Smooth muscle cell (in vitro differentiated cells): ENCODE results near the gene SZT2. TPM values are rescaled to one million over a fixed set of nuclear protein-coding genes. Genes with fewer than 3 reads are reported as not detected.
A peak's percentile ranks its signal among the peaks of the same experiment; 100 is the strongest.
"Not testable (repeated sequence)": the region's sequence is repeated elsewhere in the genome, so short reads cannot be mapped to it uniquely, and the experiment has no call there.

Experiments
- DNase-seq: peaks from one replicate; lab custom pipeline; 2025; ENCODE audit not compliant: unreplicated experiment; lab: John Stamatoyannopoulos, UW
- H2AFZ ChIP-seq: fragments of 200-600 bp; sonication (generic); 2 replicates; pipeline ENCODE4 v1.6.0; 2016; ENCODE audit warnings: antibody characterized with exemption, low read depth, mild to moderate bottlenecking
- H3F3A ChIP-seq: fragments of 200-600 bp; sonication (generic); 2 replicates; pipeline ENCODE4 v1.6.0; 2017; ENCODE audit warnings: antibody characterized with exemption, low read depth
- H3K27ac ChIP-seq: fragments of 200-600 bp; sonication (generic); 2 replicates; pipeline ENCODE4 v1.5.1; 2016; ENCODE audit warnings: low read depth, mild to moderate bottlenecking
- H3K27me3 ChIP-seq: fragments of 200-600 bp; sonication (generic); 2 replicates; pipeline ENCODE4 v1.6.1; 2016; ENCODE audit warnings: low read depth, mild to moderate bottlenecking
- H3K36me3 ChIP-seq: fragments of 200-600 bp; sonication (generic); 2 replicates; pipeline ENCODE4 v1.5.1; 2016; ENCODE audit warnings: low read depth
- H3K4me1 ChIP-seq: fragments of 200-600 bp; sonication (generic); 2 replicates; pipeline ENCODE4 v1.5.1; 2016; ENCODE audit warnings: low read depth
- H3K4me2 ChIP-seq: fragments of 200-600 bp; sonication (generic); 2 replicates; pipeline ENCODE4 v1.6.0; 2016; ENCODE audit warnings: mild to moderate bottlenecking
- H3K4me3 ChIP-seq: fragments of 200-600 bp; sonication (generic); 2 replicates; pipeline ENCODE4 v1.5.1; 2016; ENCODE audit warnings: mild to moderate bottlenecking
- H3K79me2 ChIP-seq: fragments of 200-600 bp; sonication (generic); 2 replicates; pipeline ENCODE4 v1.6.0; 2016; ENCODE audit warnings: low read depth, mild to moderate bottlenecking
- H3K9ac ChIP-seq: fragments of 200-600 bp; sonication (generic); 2 replicates; pipeline ENCODE4 v1.6.0; 2016; ENCODE audit warnings: low read depth
- H3K9me3 ChIP-seq: fragments of 200-600 bp; sonication (generic); replicated peaks from 2 replicates; pipeline ENCODE4 v1.5.1; 2016; ENCODE audit warnings: low read depth
- H4K20me1 ChIP-seq: fragments of 200-600 bp; sonication (generic); 2 replicates; pipeline ENCODE4 v1.6.0; 2016; ENCODE audit warnings: low read depth
- WGBS: methylation state at CpG from one replicate; pipeline ENCODE4 v1.1.7; 2016; ENCODE audit warnings: low lambda C conversion rate; 5-methylcytosine and 5-hydroxymethylcytosine counted together
- polyA plus RNA-seq: library from polyadenylated mRNA; unstranded; fragments of >200 nt; fragmentation: Nextera tagmentation; extraction: Ambion mirVana; gene quantifications from 2 replicates; pipeline ENCODE4 v1.2.1, GENCODE V29; 2016
- total RNA-seq: library from RNA; depleted of rRNA; stranded (reverse); fragments of >200 nt; gene quantifications from 2 replicates; pipeline ENCODE4 v1.2.3, GENCODE V29; 2014
- TF ChIP-seq, protein P1 (sequence below): fragments of 200-600 bp; sonication (generic); IDR thresholded peaks from 2 replicates; pipeline ENCODE4 v1.5.1; 2017; ENCODE audit warnings: borderline replicate concordance, mild to moderate bottlenecking, antibody characterized with exemption; ENCODE audit not compliant: insufficient read depth, poor library complexity, severe bottlenecking

Gene SZT2
- total and polyA plus RNA-seq, 2 experiments from 2014 or later: 9.0 to 20.8 TPM

DNA sequence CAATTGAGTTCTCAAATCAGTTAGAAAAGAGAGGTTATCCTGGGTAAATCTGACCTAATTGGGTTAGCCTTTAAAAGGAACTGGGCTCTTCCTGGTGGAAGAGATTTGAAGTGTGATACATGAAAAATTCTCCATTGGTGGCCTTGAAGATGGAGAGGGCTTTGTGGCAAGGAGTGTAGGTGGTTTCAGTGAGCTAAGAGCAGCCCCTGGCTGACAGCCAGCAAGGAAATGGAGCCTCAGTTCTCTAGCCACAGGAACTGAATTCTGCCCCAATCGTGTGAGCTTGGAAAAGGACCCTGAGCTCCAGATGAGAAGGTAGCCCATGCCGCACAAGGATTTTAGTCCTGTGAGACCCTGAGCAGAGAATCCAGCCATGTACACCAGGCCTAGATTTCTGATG lies 76.7 kb downstream of the SZT2 start:
- no peaks in the 10 kb centered on the region for H3K27me3 ChIP-seq

DNA sequence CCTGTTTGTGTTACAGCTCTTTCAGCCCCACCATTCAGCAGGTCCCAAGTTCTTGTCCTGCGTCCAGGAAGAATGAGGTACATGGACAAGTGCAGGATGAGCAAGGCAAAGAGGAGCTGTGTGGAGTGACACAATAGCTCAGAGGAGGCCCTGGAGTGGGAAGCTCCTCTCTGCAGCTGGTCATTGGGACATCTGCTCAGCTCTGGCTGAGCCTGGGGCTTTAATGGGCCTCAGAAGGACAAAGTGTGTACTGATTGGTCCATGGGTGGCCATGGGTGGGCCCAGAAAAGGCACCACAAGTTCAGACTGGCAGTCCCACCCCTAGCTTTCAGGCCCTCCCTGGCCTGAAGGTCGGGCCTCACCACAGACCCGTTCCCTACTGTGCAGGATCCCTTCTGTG lies 78.7 kb downstream of the SZT2 start:
- Histone ChIP-seq H2AFZ (no peak overlapping the region), H3K9ac (no peak overlapping the region), H3F3A (peaks cover 5% of the 10 kb centered on the region), H3K4me3 (no peak overlapping the region), H3K79me2 (no peaks in the 10 kb centered on the region), H3K27me3 (no peaks in the 10 kb centered on the region), H3K4me1 (peaks cover 10% of the 10 kb centered on the region), H4K20me1 (no peaks in the 10 kb centered on the region), H3K27ac (no peak overlapping the region), H3K4me2 (no peak overlapping the region), H3K36me3 (no peaks in the 10 kb centered on the region), H3K9me3 (no peaks in the 10 kb centered on the region)
- no peak for DNase-seq
- TF ChIP-seq, protein P1, sequence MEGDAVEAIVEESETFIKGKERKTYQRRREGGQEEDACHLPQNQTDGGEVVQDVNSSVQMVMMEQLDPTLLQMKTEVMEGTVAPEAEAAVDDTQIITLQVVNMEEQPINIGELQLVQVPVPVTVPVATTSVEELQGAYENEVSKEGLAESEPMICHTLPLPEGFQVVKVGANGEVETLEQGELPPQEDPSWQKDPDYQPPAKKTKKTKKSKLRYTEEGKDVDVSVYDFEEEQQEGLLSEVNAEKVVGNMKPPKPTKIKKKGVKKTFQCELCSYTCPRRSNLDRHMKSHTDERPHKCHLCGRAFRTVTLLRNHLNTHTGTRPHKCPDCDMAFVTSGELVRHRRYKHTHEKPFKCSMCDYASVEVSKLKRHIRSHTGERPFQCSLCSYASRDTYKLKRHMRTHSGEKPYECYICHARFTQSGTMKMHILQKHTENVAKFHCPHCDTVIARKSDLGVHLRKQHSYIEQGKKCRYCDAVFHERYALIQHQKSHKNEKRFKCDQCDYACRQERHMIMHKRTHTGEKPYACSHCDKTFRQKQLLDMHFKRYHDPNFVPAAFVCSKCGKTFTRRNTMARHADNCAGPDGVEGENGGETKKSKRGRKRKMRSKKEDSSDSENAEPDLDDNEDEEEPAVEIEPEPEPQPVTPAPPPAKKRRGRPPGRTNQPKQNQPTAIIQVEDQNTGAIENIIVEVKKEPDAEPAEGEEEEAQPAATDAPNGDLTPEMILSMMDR: no peak
- WGBS: 87% methylated on average over 3 of the region's 3 CpGs

More for the DNA sequence above, 76.7 kb downstream of the SZT2 start:
- 76% methylated on average over 2 of the region's 2 CpGs for WGBS
- H3K9ac ChIP-seq: no peak overlapping the region
- H3K36me3 ChIP-seq: no peaks in the 10 kb centered on the region
- H3K4me2 ChIP-seq: no peak overlapping the region
- no peak overlapping the region for H3K4me3 ChIP-seq
- no peaks in the 10 kb centered on the region for H3F3A ChIP-seq
- H3K27ac ChIP-seq: no peak overlapping the region
- TF ChIP-seq, protein P1: no peak
- H3K4me1 ChIP-seq: no peaks in the 10 kb centered on the region
- no peaks in the 10 kb centered on the region for H3K9me3 ChIP-seq
- no peak for DNase-seq
- H2AFZ ChIP-seq: no peak overlapping the region
- no peaks in the 10 kb centered on the region for H3K79me2 ChIP-seq
- no peaks in the 10 kb centered on the region for H4K20me1 ChIP-seq

DNA sequence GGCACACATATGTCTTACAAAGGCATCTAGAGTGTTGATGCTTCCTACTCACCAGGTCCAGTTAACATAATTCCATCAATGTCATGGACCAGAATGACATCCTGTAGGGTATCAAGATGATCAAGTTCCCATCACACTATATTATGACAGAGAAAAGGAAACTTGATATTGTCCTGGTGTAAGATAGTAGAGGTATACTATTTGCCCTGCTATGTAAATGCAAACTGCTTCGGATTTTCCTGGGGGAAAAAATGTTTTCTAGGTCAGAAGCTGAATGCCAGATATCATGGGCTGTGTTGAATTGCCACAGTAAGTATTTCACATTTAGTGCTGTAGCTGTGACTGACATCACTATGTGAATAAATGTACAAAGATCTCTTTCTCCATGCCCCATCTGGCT lies 80.2 kb downstream of the SZT2 start:
- TF ChIP-seq, protein P1: no peak
- H4K20me1 ChIP-seq: no peaks in the 10 kb centered on the region

DNA sequence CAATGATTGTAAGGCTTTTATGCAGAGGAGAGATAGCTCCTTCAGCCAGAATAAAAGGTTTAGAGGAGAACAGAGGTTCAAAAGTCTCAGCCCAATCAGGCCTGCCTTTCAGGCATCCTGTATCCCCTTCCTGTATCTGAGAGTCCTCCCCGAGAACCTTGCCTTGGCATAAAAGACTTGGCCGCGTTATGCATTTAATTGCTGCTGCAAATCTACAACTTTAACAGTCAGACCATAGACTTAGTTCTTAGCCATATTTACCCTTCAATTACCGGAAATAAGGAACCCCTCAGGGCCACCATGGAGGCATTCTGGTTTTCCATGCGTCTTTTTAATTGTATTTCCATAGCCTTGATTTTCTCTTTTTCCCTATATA lies 82.4 kb downstream of the SZT2 start:
- Histone ChIP-seq H3F3A (peaks cover 14% of the 10 kb centered on the region), H3K4me1 (peaks cover 13% of the 10 kb centered on the region), H4K20me1 (no peaks in the 10 kb centered on the region), H3K27me3 (no peaks in the 10 kb centered on the region), H3K36me3 (no peaks in the 10 kb centered on the region), H3K79me2 (no peaks in the 10 kb centered on the region), H3K9ac (peak overlapping the region; percentile 51), H2AFZ (no peak overlapping the region), H3K27ac (peak overlapping the region; percentile 94), H3K9me3 (no peaks in the 10 kb centered on the region), H3K4me3 (no peak overlapping the region), H3K4me2 (no peak overlapping the region)
- no peak for DNase-seq
- 92% methylated on average over 5 of the region's 5 CpGs for WGBS
- TF ChIP-seq, protein P1: no peak

More for the DNA sequence above, 80.2 kb downstream of the SZT2 start:
- Histone ChIP-seq H3K79me2 (no peaks in the 10 kb centered on the region), H3K4me3 (no peak overlapping the region), H2AFZ (no peak overlapping the region), H3F3A (peaks cover 14% of the 10 kb centered on the region), H3K36me3 (no peaks in the 10 kb centered on the region), H3K9ac (no peak overlapping the region), H3K4me2 (no peak overlapping the region), H3K27ac (no peak overlapping the region), H3K4me1 (peaks cover 13% of the 10 kb centered on the region), H3K9me3 (no peaks in the 10 kb centered on the region), H3K27me3 (no peaks in the 10 kb centered on the region)
- 100% methylated on average over 1 of the region's 1 CpG for WGBS
- no peak for DNase-seq

DNA sequence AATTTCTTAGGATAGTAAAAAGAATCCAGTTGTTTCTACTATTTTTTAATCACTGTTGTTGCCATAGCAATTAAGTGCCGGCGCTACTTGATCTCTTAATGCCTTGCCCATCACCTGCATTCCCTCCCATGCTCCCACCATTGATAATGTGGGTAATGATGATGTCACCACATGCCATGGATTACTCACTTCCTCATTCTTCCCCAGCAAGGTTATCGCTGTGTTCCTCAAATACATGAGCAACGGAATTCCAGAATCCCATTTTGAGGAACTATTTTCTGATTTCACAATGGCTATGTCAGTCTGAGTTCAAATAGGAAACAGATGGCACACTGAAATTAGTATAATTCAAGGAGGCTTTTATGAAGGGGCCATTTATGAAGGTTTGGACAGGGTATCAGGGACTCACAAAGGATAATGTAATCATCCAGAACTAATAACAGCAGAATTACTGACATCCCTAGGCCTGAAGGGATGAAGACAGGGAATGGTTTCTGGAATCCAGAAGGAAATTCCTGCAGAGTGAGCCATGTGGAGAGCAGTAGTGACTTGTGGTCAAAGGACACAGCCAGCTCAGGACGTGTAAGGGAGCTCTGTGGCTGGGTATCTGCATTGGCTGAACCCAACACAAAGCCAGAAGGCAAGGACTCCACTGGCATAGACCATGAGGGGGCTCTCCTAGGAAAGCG lies 82.9 kb downstream of the SZT2 start:
- WGBS: 15% methylated on average over 6 of the region's 6 CpGs
- not testable (repeated sequence) for H3K4me3 ChIP-seq, H3K9me3 ChIP-seq, H3K79me2 ChIP-seq, H4K20me1 ChIP-seq, H3K27me3 ChIP-seq, H3K36me3 ChIP-seq, DNase-seq, H2AFZ ChIP-seq
- H3K4me2 ChIP-seq: peak overlapping the region; percentile 74
- peak overlapping the region; percentile 94 for H3K27ac ChIP-seq
- peaks cover 14% of the 10 kb centered on the region for H3F3A ChIP-seq
- peaks cover 13% of the 10 kb centered on the region for H3K4me1 ChIP-seq
- H3K9ac ChIP-seq: peak overlapping the region; percentile 47
